ELF-1 (cell line): ENCODE data around the gene TVP23C.
A peak's percentile ranks its signal among the peaks of the same experiment; 100 is the strongest.
"Not testable (repeated sequence)": the region's sequence is repeated elsewhere in the genome, so short reads cannot be mapped to it uniquely, and the experiment has no call there.

Experiments
- DNase-seq: peaks from one replicate; pipeline ENCODE4 v3.0.0-alpha.2; 2016; ENCODE audit warnings: low read depth, low spot score

The TVP23C gene

GRCh38 chr17:15526292-15527218 is 36.7 kb downstream of the TVP23C start:
- DNase-seq = peak; percentile 9

GRCh38 chr17:15524990-15525985 is 38.0 kb downstream of the TVP23C start:
- not testable (repeated sequence) for DNase-seq

GRCh38 chr17:15516150-15516549 is 47.1 kb downstream of the TVP23C start:
- DNase-seq = no peak

- DNase-seq = no peak
Observed at GRCh38 chr17:15514469-15514868, 48.8 kb downstream of the TVP23C start.

GRCh38 chr17:15513856-15514459 is 49.3 kb downstream of the TVP23C start:
- no peak for DNase-seq

- no peak for DNase-seq
Observed at GRCh38 chr17:15513058-15513791, 50.1 kb downstream of the TVP23C start.

- DNase-seq = no peak
Observed at GRCh38 chr17:15512071-15512709, 51.1 kb downstream of the TVP23C start.

GRCh38 chr17:15511142-15511541 is 52.1 kb downstream of the TVP23C start:
- no peak for DNase-seq

GRCh38 chr17:15510361-15510760 is 52.9 kb downstream of the TVP23C start:
- no peak for DNase-seq

- no peak for DNase-seq
Observed at GRCh38 chr17:15509095-15509494, 54.2 kb downstream of the TVP23C start.

GRCh38 chr17:15508466-15508865 is 54.8 kb downstream of the TVP23C start:
- no peak for DNase-seq

GRCh38 chr17:15507896-15508295 is 55.4 kb downstream of the TVP23C start:
- DNase-seq = no peak

GRCh38 chr17:15507001-15507400 is 56.3 kb downstream of the TVP23C start:
- DNase-seq = no peak

- DNase-seq = not testable (repeated sequence)
Observed at GRCh38 chr17:15505708-15506107, 57.6 kb downstream of the TVP23C start.

- DNase-seq = no peak
Observed at GRCh38 chr17:15503731-15504130, 59.6 kb downstream of the TVP23C start.

GRCh38 chr17:15502369-15503112 is 60.7 kb downstream of the TVP23C start:
- peak; percentile 87 for DNase-seq

GRCh38 chr17:15501793-15502192 is 61.5 kb downstream of the TVP23C start:
- DNase-seq = no peak

GRCh38 chr17:15501282-15501681 is 62.0 kb downstream of the TVP23C start:
- no peak for DNase-seq

GRCh38 chr17:15498107-15498506 is 65.2 kb downstream of the TVP23C start:
- DNase-seq = no peak
